Activated T-cell treated with anti-CD3 and anti-CD28 coated beads, Interleukin-2, amount 50 U/mL, for 1 hour (primary cell): ENCODE data around the gene LINC00237.

Experiments
- DNase-seq: peaks from one replicate; pipeline ENCODE4 v3.0.0-alpha.2; 2020

Gene LINC00237

DNA sequence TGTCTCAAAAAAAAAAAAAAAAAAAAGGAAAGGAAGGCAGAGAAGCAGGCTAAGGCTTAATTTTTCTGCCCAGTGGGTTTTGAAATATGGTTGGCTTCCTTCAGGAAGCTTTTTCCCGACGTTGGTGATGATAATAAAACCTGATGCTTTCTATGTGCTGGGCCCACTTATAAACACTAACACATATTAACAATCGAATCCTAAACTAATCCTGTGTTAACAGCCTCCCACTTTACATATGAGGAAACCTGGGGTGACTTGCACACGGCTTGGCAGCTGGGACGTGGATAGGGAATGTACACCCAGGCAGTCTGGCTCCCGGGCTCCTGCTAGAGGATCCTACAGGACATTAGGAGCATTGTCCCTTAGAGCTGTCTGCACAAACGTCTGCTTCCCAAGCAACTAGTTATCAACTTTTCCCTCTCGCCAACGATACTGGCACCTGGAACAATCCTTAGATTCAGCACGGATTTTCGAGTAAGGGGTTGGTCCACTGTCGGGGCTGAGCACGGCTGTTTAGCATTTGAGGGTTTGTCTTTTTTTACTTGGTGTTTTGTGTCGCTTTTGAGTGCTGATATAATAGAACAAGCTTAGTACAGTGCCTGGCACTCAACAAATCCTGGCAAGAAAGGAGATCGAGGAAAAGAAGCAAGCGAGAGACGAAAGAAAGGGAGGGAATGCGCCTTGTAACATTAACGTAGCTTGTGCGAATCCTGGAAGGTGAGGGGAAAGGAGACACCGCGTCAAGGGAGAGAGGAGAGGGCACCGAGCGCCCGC is 19.1 kb upstream of the LINC00237 start:
- DNase-seq: no peak

DNA sequence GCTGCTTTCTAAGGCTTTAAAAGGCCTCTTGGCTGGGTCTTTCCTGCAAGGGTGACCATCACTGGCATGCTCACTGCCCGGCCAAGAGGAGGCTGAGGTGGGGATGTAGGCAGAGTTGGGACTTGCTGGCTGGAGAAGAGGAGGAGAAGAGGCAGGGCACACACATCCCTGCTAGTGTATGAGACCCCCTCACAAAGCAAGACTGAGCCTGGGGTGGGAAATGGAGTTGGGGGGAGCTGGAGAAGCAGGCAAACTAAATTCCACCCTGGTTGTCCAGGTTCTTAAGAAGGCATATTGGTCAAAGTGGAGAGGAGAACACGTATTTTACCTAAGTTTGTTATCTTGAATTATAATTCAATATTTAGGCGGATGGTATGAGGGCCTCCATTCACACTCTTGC is 18.0 kb upstream of the LINC00237 start:
- DNase-seq: no peak

DNA sequence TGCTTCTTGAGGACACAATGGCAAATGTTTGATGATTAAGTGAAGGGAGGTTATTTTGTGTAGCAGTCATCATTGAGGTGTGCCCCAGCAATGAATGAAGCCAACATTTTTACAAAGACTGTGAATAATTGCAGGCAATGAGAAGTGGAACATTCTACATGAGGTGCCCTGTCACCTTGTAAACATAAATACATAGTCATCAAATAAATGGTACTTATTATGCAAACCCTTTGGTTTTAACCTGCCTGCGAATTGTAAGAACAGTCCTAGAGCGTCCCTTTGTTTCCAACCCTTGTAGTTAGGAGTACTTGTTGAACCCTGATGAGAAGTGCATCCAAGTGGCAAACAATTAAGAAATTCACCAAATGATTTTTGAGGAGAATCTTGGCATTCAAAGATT is 12.6 kb upstream of the LINC00237 start:
- no peak for DNase-seq

DNA sequence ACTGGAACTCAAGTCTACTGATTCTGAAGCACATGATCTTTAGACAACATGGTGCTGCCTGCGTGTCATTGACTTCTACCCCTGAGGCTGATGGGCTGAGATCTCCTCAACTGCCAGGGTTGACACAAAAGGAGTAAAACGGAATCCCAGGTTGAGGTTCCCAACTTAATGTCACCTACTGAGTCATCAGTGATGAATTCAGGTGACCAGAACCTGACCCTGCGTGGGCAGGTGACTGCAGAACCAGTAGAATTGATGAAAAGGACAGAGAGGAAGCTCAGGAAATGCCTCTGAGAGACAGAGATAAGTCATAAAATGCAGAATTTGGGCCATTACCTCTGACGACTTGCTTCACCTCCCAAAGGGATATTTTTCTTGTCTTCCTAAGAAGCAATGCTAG is 12.0 kb upstream of the LINC00237 start:
- no peak for DNase-seq

DNA sequence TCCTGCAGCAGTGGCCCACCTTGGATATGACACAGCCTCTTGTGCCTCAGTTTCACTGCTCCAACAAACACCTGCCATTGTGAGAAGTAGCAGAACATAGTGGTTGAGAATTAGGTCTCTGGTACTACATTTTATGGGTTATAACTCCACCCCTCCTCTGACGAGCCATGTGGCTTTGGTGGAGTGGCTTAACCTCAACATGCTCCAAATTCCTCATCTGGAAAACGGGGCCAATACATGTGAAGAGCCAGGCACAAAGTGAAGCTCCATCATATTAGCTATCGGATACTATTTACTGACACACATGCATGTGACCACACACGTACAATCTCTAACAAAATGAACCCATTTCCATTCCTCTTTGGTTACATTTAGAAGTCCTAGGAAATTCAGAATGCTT is 11.4 kb upstream of the LINC00237 start:
- DNase-seq: no peak

DNA sequence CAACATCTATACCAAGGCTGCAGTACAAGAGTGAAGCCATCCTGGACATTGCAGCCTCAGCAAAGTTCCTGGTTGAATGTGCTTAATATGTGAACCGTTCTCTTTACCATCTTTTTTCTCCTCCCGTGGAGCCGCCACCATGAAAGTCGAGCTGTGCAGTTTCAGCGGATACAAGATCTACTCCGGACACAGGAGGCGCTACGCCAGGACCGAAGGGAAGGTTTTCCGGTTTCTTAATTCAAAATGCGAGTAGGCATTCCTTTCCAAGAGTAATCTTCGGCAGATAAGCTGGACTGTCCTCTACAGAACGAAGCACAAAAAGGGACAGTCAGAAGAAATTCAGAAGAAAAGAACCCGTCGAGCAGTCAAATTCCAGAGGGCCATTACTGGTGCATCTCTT is 8.4 kb upstream of the LINC00237 start:
- DNase-seq: no peak

DNA sequence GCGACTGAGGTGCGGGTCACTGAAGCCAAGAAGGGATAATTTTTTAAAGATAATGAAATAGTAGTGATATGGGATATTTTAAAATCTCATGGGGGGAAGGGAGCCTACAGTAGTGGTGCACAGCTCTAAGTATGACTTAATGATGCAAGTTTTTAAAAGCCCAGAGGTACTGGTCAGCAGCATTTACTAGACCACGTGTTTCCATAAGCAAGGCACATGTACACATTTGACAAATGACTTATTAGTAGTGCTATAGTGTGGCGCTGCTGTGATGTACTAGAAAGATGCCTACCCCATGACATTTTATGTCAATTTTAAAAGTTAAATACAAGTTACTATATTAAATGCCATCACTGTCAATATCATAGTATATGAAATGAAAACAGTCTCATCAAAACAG is 7.5 kb upstream of the LINC00237 start:
- no peak for DNase-seq

DNA sequence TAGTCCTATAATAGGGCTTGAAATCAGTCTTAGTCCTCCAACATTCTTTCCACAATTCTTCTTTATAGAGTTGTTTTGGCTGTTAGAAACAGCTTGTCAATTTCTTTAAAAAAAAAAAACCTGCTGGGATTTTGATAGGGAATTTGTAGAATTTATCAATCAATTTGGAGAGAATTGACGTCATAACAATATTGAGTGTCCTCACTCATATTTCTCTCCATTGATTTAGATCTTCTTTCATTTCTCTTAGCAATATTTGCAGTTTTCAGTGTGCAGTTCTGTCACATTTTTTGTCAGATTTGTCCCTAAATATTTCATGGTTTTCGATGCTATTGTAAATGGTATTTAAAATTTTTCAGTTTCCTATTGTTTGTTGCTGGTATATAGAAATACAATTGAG is 5.3 kb upstream of the LINC00237 start:
- no peak for DNase-seq

DNA sequence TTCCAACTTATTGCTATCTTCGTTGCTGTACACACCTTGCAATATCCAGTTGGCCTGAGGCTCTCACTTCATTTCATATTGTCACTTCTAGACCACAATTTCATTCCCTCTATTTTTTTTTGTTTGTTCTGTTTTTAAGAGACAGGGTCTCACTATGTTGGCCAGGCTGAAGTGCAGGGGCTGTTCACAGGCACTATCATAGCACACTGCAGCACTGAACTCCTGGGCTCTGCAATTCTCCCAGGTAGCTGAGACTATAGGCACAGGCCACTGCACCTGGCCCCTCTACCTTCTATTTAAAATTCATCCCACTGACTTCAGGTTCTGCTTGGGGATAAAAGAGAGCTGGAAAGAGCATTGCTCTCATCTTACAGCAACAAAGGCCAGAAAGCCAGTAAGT is 4.7 kb upstream of the LINC00237 start:
- DNase-seq: no peak

DNA sequence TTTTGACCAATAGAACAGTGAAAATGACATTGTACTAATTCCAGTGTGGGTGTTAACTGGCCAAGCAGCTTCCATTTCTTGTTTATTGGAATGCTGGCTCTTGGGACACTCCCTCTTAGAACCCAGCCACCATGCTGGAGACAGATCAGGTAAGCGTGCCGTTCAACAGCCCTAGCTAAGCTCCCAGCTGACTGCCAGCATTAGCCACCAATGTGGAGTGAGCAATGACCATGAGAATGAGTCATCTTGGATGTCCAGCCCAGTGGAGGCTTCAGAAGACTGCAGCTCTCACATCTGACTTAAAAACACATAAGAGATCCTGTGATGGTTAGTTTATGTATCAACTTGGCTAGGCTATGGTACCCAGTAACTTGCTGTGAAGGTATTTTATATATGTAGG is 3.0 kb upstream of the LINC00237 start:
- DNase-seq: no peak

DNA sequence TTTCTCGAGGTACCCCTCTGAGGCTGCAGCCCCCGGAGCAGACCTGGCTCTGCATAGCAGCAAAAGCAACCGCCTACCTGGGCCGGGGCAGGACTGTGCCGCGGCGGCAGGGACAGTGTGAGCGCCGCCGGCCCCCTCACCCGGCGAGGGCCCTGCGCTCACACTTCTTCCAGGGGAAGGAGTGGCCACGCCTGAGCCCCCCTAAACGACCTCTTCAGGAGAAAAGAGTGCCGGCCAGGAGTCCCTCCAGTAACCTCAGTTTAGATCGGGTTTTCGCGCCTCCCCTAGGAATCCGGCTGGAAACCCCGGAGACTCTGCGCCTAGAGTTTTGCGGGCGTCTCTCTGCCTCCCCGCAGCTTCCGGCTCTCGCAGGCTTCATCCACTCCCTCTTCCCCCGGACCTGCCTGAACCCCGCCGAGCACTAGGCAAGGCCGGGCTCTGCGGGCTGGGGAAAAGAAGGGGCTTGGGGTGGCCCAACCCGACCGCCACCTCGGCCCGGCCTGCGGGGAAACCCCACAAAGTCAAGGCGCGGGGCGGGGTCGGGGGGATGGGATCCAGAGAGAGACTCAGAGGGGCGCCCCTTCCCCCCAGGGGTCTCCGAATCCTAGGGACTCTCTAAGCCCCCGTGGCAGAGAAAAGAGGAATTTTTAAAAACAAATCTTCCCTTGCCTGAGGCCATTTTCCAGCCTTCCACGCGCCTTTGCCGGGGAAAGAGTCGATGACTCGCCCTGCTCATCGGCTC is 558 bp downstream of the LINC00237 start:
- DNase-seq: no peak

DNA sequence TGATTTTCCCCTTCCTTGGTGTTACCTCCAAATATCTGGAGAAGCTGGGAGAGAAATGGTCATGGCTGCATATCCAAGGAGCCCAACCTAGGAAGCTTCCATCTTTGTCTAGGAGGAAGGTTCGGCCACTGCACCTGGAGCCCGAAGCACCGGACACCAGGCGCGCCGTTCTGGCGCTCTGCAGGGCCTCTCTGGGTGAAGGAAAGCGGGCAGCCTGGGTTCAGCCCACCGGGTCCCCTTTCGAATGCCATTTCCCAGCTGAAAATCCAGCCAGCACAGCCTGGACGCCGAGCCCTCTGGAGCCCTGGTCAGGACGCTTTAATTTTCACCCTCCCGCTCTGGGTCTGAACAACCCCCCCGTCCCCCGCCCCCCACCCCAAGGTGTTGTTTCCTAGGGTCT is 1.2 kb downstream of the LINC00237 start:
- DNase-seq: no peak

DNA sequence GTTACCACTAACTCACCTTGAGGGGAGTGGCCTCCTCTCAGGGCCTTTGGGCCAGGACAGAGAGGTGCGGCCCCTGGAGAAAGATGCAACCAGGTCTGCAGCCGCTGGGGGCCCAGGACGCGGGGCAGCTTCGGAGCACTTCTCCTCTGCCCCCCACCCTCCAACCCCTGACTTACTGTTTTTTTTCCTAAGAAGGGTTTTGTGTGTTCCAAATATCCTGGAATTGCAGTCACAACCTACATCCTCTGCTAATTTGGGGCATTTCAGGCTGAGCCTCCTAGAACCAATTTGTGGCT is 1.7 kb downstream of the LINC00237 start:
- no peak for DNase-seq

DNA sequence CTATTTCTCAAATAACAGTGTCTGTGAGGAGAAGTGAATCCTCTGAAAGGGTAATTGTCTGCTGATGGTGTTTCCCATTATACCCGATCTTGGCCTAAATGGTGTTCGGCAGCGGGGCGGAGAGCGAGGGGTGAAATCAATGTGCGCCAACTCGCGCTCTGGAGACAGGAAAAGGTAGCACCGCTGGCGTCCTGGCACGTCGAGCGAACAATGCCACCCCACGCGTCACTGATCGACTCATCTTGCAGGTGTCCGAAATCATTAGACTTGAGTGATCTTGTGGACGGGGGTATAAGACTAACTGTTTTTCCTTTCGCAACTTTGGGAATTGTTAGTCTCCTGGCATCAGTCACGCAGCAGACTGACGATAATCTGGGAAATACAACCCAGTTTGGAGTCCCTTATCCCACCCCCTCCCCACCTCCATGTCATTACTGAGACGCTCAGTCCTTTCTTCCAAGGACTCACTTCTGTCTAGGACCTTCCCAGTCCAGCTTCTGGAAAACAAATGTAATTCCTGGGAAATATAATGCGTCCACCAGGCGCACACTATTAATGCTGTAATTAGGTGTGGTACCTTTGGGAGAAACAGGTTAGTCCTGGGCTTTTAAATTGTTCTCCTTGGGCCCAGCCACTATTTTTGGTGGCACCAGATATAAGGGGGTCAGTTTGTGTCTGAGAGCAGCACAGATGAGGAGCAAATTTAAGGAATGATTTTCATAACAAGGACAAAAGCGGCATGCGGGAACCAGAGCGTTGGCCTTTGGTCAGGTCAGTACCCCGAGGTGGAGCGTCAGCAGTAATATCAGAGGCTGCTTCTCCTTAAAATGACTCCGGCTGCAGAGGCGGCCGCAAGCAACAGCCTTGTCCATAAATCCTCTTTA is 2.3 kb downstream of the LINC00237 start:
- DNase-seq: no peak

DNA sequence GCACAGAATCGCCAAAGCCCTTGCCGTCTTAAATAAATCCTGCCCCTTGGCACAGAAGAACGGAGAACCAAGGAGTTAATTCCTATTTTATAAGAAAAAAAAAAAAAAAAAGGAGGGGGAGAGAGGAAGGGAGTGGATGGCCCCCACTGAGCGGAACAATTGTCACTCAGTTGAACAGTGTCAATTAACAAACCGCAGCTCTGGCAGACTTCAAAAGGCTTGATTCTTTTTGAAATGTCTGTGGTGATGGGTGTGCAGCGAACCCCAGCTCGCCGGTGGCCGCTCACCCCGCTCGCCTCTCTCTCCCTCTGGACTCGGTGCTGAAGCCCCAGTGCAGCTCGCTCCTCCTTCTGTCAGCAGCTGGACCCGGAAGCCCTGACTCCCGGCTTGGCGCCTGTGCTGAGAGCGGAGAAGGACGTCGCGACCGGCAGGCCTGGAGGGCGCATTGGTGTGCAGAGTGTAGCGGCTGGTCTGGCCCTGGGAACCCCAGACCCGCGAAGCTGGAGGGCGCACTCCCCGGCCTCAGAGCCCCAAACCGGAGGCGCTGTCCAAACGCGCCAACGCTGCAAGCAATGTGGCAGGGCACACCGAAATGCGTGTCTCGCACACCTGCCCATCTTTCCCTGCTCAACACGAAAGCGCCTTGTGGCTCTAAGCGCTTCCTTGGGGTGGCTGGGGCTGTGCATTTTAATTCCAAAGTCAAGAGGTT is 3.4 kb downstream of the LINC00237 start:
- peak; percentile 45 for DNase-seq

DNA sequence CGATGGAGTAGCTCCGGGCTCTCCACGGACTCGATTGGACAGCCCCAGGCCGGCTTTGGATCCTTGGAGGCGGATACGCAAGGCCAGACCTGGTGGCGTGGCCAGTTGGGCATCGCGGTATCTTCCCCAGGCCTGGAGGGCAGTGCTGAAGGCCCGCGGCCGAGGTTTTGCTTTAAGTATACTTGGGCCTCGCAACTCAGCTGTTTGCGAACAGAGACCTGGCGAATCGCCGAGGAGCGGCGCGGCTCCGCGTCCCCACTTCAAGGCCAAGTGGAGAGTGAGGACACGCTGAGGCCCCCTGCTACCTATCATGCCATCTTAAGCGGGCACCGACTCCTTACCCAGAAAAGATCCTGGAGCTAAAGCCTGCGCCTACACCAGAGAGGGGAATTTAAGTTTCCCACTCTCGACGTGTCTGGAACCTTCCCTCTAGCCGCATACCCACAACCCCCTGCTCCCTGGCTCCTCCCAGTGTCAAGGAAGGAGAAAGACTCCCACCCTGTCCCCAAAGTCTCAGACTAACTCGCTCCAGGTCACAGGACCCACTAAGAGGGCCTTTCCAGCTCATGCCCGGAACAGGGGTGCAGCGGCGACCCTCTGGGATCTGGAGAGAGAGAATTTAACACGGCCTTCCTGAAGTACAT is 4.1 kb downstream of the LINC00237 start:
- peak; percentile 36 for DNase-seq

DNA sequence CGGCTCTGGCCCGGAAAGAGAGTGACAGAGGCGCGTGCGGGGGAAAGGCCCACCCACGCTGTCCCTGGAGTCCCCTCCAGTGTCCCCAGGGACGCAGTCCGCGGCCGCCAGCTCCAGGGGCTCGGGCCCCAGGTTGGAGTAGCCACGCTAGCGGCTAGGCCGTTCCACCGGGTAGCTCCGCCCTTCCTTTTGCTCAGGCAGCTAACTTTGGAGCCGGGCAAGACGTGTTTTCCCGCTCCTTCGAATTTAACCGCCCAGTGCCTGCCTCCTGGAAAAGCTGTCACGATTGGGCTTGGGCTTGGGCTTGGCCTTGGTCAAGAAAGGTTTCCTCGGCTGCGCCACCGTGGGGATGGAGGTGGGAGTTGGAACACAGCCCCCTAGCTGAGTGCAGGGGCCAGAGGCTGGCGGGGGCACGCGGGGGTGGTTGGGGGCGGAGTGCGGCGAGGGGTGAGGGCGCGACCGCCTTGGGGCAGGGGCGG is 4.7 kb downstream of the LINC00237 start:
- DNase-seq: peak; percentile 41

DNA sequence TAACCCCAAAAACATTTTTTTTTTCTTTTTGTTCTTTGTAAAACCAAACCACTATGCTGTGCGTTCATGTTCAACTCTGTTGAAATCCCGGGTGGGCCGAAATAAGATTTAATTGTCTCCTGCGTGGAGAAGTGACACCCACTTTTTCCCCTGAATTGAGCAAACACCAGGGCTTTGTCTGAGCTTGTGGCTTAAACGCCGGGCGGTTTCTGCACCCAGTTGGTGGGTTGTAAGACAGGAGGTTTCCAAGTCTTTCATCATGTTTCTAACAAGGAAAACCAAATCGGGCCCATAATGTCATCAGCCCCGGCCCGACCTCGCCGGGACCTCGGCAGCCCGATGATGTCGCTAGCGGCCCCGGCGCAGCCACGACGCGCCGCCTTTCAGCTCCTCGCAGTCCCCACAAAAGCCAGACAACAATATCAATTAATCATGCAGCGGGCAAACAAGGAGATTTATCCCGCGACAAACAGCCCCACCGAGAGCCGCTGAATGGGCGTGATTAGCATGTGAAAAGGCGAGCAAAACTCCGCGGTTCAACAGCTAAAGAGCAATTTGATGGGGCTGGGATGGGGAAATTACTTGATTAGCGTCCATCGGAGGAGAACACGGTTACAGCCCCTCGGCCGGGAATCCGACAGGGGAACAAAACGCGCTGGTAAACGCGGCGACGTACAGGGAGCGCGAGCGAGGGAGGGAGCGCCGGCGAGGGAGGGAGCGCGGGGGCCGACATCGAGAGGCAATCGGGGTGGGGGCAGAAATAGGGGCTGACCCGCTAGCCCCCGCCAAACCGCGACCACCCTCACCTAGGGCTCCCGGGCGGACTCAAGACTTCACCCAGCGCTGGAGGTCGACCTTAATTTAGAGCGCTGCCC is 5.3 kb downstream of the LINC00237 start:
- DNase-seq: peak; percentile 43

DNA sequence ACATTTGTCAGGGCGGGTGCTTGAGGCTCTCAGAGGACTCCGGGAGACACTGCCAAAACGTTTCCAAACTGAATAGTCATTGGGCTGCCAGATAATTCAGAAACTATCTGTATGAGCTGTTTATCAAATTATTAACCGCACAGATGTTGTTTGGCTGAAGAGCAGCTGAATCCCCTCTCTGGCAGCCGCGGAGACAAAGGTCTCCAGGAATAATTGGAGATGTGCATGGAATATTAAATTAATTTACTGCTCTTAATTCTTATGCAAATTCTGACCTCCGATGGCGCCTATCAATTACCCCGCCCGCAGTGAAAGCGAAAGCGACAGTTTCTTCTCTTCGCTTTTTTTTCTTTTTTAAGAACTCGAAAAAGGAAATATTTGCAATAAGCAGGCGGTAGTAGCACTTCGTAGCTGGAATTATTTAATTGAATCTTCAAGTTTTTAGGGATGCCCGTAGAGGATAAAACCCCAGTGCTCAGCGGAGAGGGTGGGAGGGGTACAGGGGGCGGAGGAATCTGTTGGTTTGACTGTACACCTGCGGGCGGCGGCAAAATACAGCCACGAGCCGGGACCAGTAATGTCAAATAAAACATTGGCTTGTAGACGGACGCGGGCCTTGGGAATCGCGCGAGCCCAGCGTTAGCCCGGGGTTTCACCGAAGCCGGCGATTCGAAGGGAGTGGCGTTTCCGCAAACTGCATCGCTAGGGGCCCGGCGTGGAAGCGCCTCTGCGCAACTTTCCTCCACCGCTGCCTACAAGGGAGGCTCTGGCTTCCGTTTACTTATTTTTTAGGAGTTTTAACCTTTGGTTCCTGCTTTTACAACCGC is 6.2 kb downstream of the LINC00237 start:
- peak; percentile 51 for DNase-seq

DNA sequence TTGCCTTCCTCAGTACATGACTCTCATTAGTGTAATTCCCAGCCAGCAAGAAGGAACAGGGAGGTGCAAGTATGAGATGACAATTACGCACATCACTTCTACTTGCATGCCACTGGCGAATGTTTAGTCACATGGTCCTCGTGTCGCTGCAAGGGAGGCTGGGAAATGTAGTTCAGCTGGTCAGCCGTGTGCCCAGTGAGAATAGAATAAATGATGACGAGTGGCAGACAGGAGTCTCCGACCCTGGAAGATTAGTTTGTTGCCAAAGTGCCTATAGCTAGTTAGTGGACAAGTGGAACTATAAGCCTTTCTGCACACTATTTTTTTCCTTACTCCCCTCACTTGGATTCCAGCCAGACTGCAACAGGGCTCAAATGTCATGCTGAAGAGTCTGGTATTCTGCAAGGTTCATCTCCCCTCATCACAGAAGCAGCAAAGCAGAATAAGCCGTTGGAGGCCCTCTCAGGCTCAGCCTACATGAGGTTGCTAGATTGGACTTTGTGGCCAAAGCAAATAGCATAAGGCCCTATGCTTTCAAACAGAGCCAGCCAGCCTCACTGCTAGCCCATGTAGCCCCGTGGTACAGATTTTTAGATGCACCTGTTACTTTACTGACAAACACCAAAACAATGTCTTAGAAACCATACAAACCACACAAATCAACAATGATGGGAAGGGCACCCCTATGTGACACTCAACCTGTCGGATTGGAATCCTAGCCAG is 9.7 kb downstream of the LINC00237 start:
- no peak for DNase-seq
